ENCODE measurements around the gene IFI16.

- TF ChIP-seq POLR2A (IDR thresholded peaks at IDR 0.05) (no peak), CTCF (IDR thresholded peaks at IDR 0.05) (no peak)
Observed at GRCh38 chr1:159054427-159054826, 44.7 kb downstream of the IFI16 start.

Data from Peyer's patch (tissue), 4 donors.